GM12878 (cell line): Measurements from ENCODE around the gene PCDHA1. TPM values are rescaled to one million over a fixed set of nuclear protein-coding genes. Genes with fewer than 3 reads are reported as not detected.

Experiments
- ATAC-seq: fragments of 200-7000 bp; cut with Tn5 transposase; 3 replicates; pipeline ENCODE4 v1.9.1; 2020; ENCODE audit warnings: mild to moderate bottlenecking, moderate library complexity
- BruUV-seq: library from RNA; stranded (reverse); fragments of 400-500 nt; replicated peaks from 2 replicates; lab custom pipeline; 2021; lab: Mats Ljungman, UMichigan
- CTCF ChIA-PET: fragments of 300-600 bp; sonication (Branson Sonifier 250); formaldehyde crosslinking; extraction: SDS; loops from one replicate; lab custom pipeline; 2021; ENCODE audit warnings: inconsistent platforms; lab: Yijun Ruan, JAX
- POLR2A ChIA-PET: fragments of 350-600 bp; formaldehyde crosslinking; extraction: SDS; loops from one replicate; lab custom pipeline; 2021; ENCODE audit warnings: inconsistent platforms; lab: Charles Lee
- RAD21 ChIA-PET: fragments of 300-600 bp; sonication (Branson Sonifier 250); formaldehyde crosslinking; loops from one replicate; lab custom pipeline; 2023; ENCODE audit warnings: antibody characterized with exemption; ENCODE audit not compliant: unreplicated experiment; lab: Charles Lee
- SMC1A ChIA-PET: fragments of 300-600 bp; sonication (Branson Sonifier 250); formaldehyde crosslinking; loops from one replicate; lab custom pipeline; 2023; ENCODE audit not compliant: unreplicated experiment, uncharacterized antibody; lab: Charles Lee
- DNase-seq: peaks from one replicate; pipeline ENCODE4 v3.0.0-alpha.2; 2011; ENCODE audit warnings: low read depth, low spot score
- FAIRE-seq: peaks from 3 replicates; lab custom pipeline; 2011; peaks lifted over from hg19 to GRCh38; lab: Jason Lieb, UNC
- H2AFZ ChIP-seq: 2 replicates; pipeline ENCODE4 v1.6.0; 2011; ENCODE audit warnings: low read depth, low read length, control low read depth; ENCODE audit not compliant: control insufficient read depth
- H3K27ac ChIP-seq: 2 replicates; pipeline ENCODE4 v1.5.1; 2011; ENCODE audit warnings: control low read depth; ENCODE audit not compliant: control insufficient read depth, insufficient read depth
- H3K27me3 ChIP-seq, 2 experiments: replicated peaks in 1 of 2; 2 replicates each; pipeline versions ENCODE4 v1.6.0 to v1.6.1; 2011; ENCODE audit warnings: low read length in 1 of 2; ENCODE audit not compliant: control insufficient read depth in 2 of 2, insufficient read depth in 2 of 2
- H3K36me3 ChIP-seq, 2 experiments: 2 replicates each; pipeline ENCODE4 v1.5.1; 2011; ENCODE audit warnings: low read length in 1 of 2; ENCODE audit not compliant: control insufficient read depth in 2 of 2, insufficient read depth in 2 of 2
- H3K4me1 ChIP-seq: 2 replicates; pipeline ENCODE4 v1.6.1; 2011; ENCODE audit warnings: mild to moderate bottlenecking, low read length, moderate library complexity, mixed read lengths; ENCODE audit not compliant: control insufficient read depth, insufficient read depth
- H3K4me2 ChIP-seq: 2 replicates; pipeline ENCODE4 v1.6.0; 2011; ENCODE audit warnings: control low read depth; ENCODE audit not compliant: control insufficient read depth, insufficient read depth
- H3K4me3 ChIP-seq: fragments of 200-600 bp; sonication (generic); 2 replicates; pipeline ENCODE4 v1.5.1; 2016
- H3K79me2 ChIP-seq: 2 replicates; pipeline ENCODE4 v1.6.0; 2011; ENCODE audit warnings: low read length; ENCODE audit not compliant: control insufficient read depth, insufficient read depth
- H3K9ac ChIP-seq: 2 replicates; pipeline ENCODE4 v1.8.0; 2011; ENCODE audit warnings: low read length, control low read depth, mixed read lengths; ENCODE audit not compliant: control insufficient read depth, insufficient read depth
- H3K9me3 ChIP-seq: replicated peaks from 3 replicates; pipeline ENCODE4 v1.5.1; 2011; ENCODE audit warnings: mild to moderate bottlenecking, low read length; ENCODE audit not compliant: control insufficient read depth, insufficient read depth
- H4K20me1 ChIP-seq: 2 replicates; pipeline ENCODE4 v1.6.0; 2011; ENCODE audit not compliant: control insufficient read depth, insufficient read depth
- BHLHE40 ChIP-seq, 2 experiments: fragments of 450-650 bp in 1 of 2; IDR thresholded peaks; 2 replicates each; pipeline ENCODE4 v1.6.1; 2011 to 2017; ENCODE audit warnings: low read depth in 2 of 2, borderline replicate concordance in 1 of 2, improper control_type of control experiment in 1 of 2, low read length in 1 of 2, mild to moderate bottlenecking in 1 of 2
- CBX3 ChIP-seq: fragments of 200-600 bp; sonication (generic); IDR thresholded peaks from 2 replicates; pipeline ENCODE4 v1.6.1; 2016; ENCODE audit warnings: low read depth, borderline replicate concordance
- CBX5 ChIP-seq: sonication (generic); IDR thresholded peaks from 2 replicates; pipeline ENCODE4 v1.6.1; 2016; ENCODE audit warnings: low read depth, moderate library complexity, mild to moderate bottlenecking, inconsistent platforms
- CEBPZ ChIP-seq: fragments of 150-350 bp; IDR thresholded peaks from 2 replicates; pipeline ENCODE4 v1.6.1; 2016; ENCODE audit warnings: low read depth, low read length
- ESRRA ChIP-seq: IDR thresholded peaks from 2 replicates; pipeline ENCODE4 v1.6.1; 2012; ENCODE audit warnings: mild to moderate bottlenecking, low read length, improper control_type of control experiment
- FOXM1 ChIP-seq: IDR thresholded peaks from 2 replicates; pipeline ENCODE4 v1.6.1; 2012; ENCODE audit warnings: low read depth, mild to moderate bottlenecking, inconsistent platforms, low read length, moderate library complexity
- HCFC1 ChIP-seq: fragments of 150-350 bp; IDR thresholded peaks from 2 replicates; pipeline ENCODE4 v1.6.1; 2014; ENCODE audit warnings: low read length
- IKZF2 ChIP-seq, 2 experiments: fragments of 450-650 bp; IDR thresholded peaks; 2 replicates each; pipeline ENCODE4 v1.6.1; 2017; ENCODE audit warnings: mild to moderate bottlenecking in 2 of 2, moderate library complexity in 2 of 2
- KDM1A ChIP-seq: fragments of 200-600 bp; sonication (generic); IDR thresholded peaks from 2 replicates; pipeline ENCODE4 v1.6.1; 2016; ENCODE audit warnings: borderline replicate concordance
- KLF5 ChIP-seq: fragments of 450-650 bp; IDR thresholded peaks from 2 replicates; pipeline ENCODE4 v1.6.1; 2014; ENCODE audit warnings: mild to moderate bottlenecking; ENCODE audit not compliant: partially characterized antibody
- LARP7 ChIP-seq: fragments of 450-650 bp; IDR thresholded peaks from 2 replicates; pipeline ENCODE4 v1.6.1; 2017; ENCODE audit warnings: mild to moderate bottlenecking
- MAX ChIP-seq: IDR thresholded peaks from 2 replicates; pipeline ENCODE4 v1.6.1; 2012; ENCODE audit warnings: low read depth, low read length, improper control_type of control experiment
- MTA2 ChIP-seq: fragments of 450-650 bp; IDR thresholded peaks from 2 replicates; pipeline ENCODE4 v1.6.1; 2016; ENCODE audit warnings: low read depth, mild to moderate bottlenecking, moderate library complexity
- NFIC ChIP-seq: IDR thresholded peaks from 2 replicates; pipeline ENCODE4 v1.6.1; 2012; ENCODE audit warnings: low read depth, mild to moderate bottlenecking, inconsistent platforms, low read length, moderate library complexity
- POLR2AphosphoS2 ChIP-seq: IDR thresholded peaks from 2 replicates; pipeline ENCODE4 v1.6.1; 2011; ENCODE audit warnings: low read depth, mild to moderate bottlenecking, low read length, improper control_type of control experiment, moderate library complexity
- RBBP5 ChIP-seq: fragments of 200-600 bp; sonication (generic); conservative IDR thresholded peaks from 2 replicates; pipeline ENCODE4 v1.6.1; 2016
- ZBED1 ChIP-seq: IDR thresholded peaks from 2 replicates; pipeline ENCODE4 v1.6.1; 2016; ENCODE audit warnings: borderline replicate concordance
- ZBTB11 ChIP-seq: fragments of 450-650 bp; formaldehyde crosslinking; IDR thresholded peaks from 2 replicates; pipeline ENCODE4 v1.5.0; 2022; ENCODE audit warnings: mild to moderate bottlenecking, missing genetic modification characterization
- WGBS: methylation state at CpG from one replicate; pipeline ENCODE4 v1.1.6; 2016; ENCODE audit warnings: low lambda C conversion rate; ENCODE audit not compliant: insufficient replicate concordance, insufficient coverage; ENCODE audit errors: missing lambda C conversion rate; 5-methylcytosine and 5-hydroxymethylcytosine counted together
- in situ Hi-C: fragments of 300-500 bp; cut with MboI; formaldehyde crosslinking; loops from 9 replicates; pipeline ENCODE4 v1.14.3; 2018; ENCODE audit warnings: mixed read lengths
- intact Hi-C: fragments of 100-400 bp; cut with micrococcal nuclease; formaldehyde crosslinking; loops from one replicate; pipeline ENCODE4 v1.14.2; 2022; ENCODE audit not compliant: unreplicated experiment
- polyA plus RNA-seq, 11 experiments: library from polyadenylated mRNA; depleted of rRNA in 4 of 11; unstranded in 6 of 11; stranded (reverse) in 5 of 11; fragments of >200 nt; fragmentation: Nextera tagmentation in 4 of 11; fragmentation: Illumina TruSeq in 1 of 11; extraction: Ambion mirVana in 4 of 11; extraction: Trizol in 1 of 11; gene quantifications; 1 replicate in 1 of 11; 2 replicates in 10 of 11; pipeline versions ENCODE4 v1.2.1 to v1.2.3, GENCODE V29; 2011 to 2016; ENCODE audit warnings: inconsistent platforms in 2 of 11, missing spikeins in 2 of 11, low read depth in 1 of 11
- total RNA-seq, 4 experiments: library from RNA; depleted of rRNA in 3 of 4; stranded (reverse); fragments of >200 nt in 3 of 4; fragmentation: Illumina TruSeq in 1 of 4; extraction: Trizol in 1 of 4; gene quantifications; 2 replicates each; pipeline versions ENCODE4 v1.2.1 to v1.2.3, GENCODE V29; 2013 to 2021

Gene PCDHA1
- total and polyA plus RNA-seq, 10 of the 15 experiments (the other 5 are each of a cell fraction or from before 2014, with no cell fraction given) = 0.03 TPM; not detected in 9

- TF ChIP-seq KLF5 = no peak
- TF ChIP-seq NFIC = no peak
- TF ChIP-seq CBX3 = no peak
- no peak for TF ChIP-seq CBX5
- TF ChIP-seq RBBP5 = no peak
- TF ChIP-seq LARP7 = no peak
- no peak for TF ChIP-seq ZBTB11 (CRISPR knock-in tag)
- TF ChIP-seq, all 136 proteins: peak for 0
Observed at GRCh38 chr5:141031006-141031405, 245.1 kb downstream of the PCDHA1 start (continued).

- Histone ChIP-seq H3K9me3 (no peaks in the 10 kb centered on the region), H3K36me3 (no peaks in the 10 kb centered on the region), H3K27me3 (no peaks in the 10 kb centered on the region), H2AFZ (no peak overlapping the region), H3K9ac (no peak overlapping the region), H3K27ac (no peak overlapping the region), H3K79me2 (no peaks in the 10 kb centered on the region), H3K4me3 (no peak overlapping the region), H3K4me2 (no peak overlapping the region), H3K4me1 (no peaks in the 10 kb centered on the region), H4K20me1 (no peaks in the 10 kb centered on the region)
- CTCF ChIA-PET = interaction anchor here (0.7 kb wide), 1 partner anchor 1886 kb away, joined by 3 read pairs; no protein-coding TSS in a partner anchor
- WGBS = 30% methylated on average over 1 of the region's 1 CpG
- FAIRE-seq (no peak), ATAC-seq (no peak), DNase-seq (no peak)
- POLR2A ChIA-PET = no interaction called here
- SMC1A ChIA-PET = interaction anchor here (1.4 kb wide), 1 partner anchor 13 kb away, joined by 3 read pairs; no protein-coding TSS in a partner anchor
- TF ChIP-seq CEBPZ (no peak), HCFC1 (no peak), ESRRA (no peak), IKZF2 (IDR thresholded peaks at IDR 0.05) (no peak), ZBED1 (no peak), POLR2AphosphoS2 (no peak), MTA2 (no peak), MAX (no peak), KDM1A (no peak), CBX5 (no peak), FOXM1 (no peak), BHLHE40 (IDR thresholded peaks at IDR 0.05; ENCODE audit: borderline replicate concordance in 1 of 2, low read depth in 2 of 2, low read length in 1 of 2) (no peak)
- in situ Hi-C loops = loop anchor here (25.0 kb wide), 1 partner anchor 795 kb away; no protein-coding TSS in a partner anchor
- RAD21 ChIA-PET = interaction anchor here (0.6 kb wide), 1 partner anchor 108 kb away, joined by 4 read pairs; no protein-coding TSS in a partner anchor
- no TSS peak for BruUV-seq
- intact Hi-C loops = no loop called here
Observed at GRCh38 chr5:141032626-141033025, 246.7 kb downstream of the PCDHA1 start.
